OCI-LY1 (cell line): ENCODE results near the gene USP34.
"Not testable (repeated sequence)": the region's sequence is repeated elsewhere in the genome, so short reads cannot be mapped to it uniquely, and the experiment has no call there.

ENCODE experiments used
- H2AFZ ChIP-seq: fragments of 200-600 bp; sonication (generic), shearing (Covaris generic); 2 replicates; pipeline ENCODE4 v1.6.0; 2014; ENCODE audit warnings: antibody characterized with exemption, mild to moderate bottlenecking, low read length
- H3F3A ChIP-seq: fragments of 200-600 bp; sonication (generic), shearing (Covaris generic); 2 replicates; pipeline ENCODE4 v1.6.0; 2014; ENCODE audit warnings: mild to moderate bottlenecking, antibody characterized with exemption, low read length, moderate library complexity; ENCODE audit not compliant: insufficient read depth
- H3K27ac ChIP-seq: fragments of 200-600 bp; sonication (generic); 2 replicates; pipeline ENCODE4 v1.5.1; 2014; ENCODE audit warnings: low read length, mixed run types, mild to moderate bottlenecking, low read depth; ENCODE audit not compliant: poor library complexity, severe bottlenecking
- H3K27me3 ChIP-seq: fragments of 200-600 bp; sonication (generic); 2 replicates; pipeline ENCODE4 v1.6.0; 2014; ENCODE audit warnings: antibody characterized with exemption, mild to moderate bottlenecking, low read length, moderate library complexity; ENCODE audit not compliant: insufficient read depth
- H3K36me3 ChIP-seq: fragments of 200-600 bp; sonication (generic); 2 replicates; pipeline ENCODE4 v1.6.1; 2014; ENCODE audit warnings: mild to moderate bottlenecking, antibody characterized with exemption, low read length, moderate library complexity, mixed read lengths; ENCODE audit not compliant: insufficient read depth
- H3K4me1 ChIP-seq: fragments of 200-600 bp; sonication (generic); 2 replicates; pipeline ENCODE4 v1.5.1; 2014; ENCODE audit warnings: mild to moderate bottlenecking, low read length, moderate library complexity; ENCODE audit not compliant: insufficient read depth, severe bottlenecking
- H3K4me2 ChIP-seq: fragments of 200-600 bp; sonication (generic), shearing (Covaris generic); 2 replicates; pipeline ENCODE4 v1.6.1; 2014; ENCODE audit warnings: low read length
- H3K4me3 ChIP-seq: fragments of 200-600 bp; sonication (generic); 2 replicates; pipeline ENCODE4 v1.5.1; 2014; ENCODE audit warnings: low read length, low read depth, mild to moderate bottlenecking, mixed read lengths; ENCODE audit not compliant: poor library complexity, severe bottlenecking
- H3K79me2 ChIP-seq: fragments of 200-600 bp; shearing (Covaris generic); 2 replicates; pipeline ENCODE4 v1.6.1; 2016; ENCODE audit warnings: mixed run types, low read length, mixed read lengths; ENCODE audit not compliant: insufficient read depth
- H3K9ac ChIP-seq: fragments of 200-600 bp; sonication (generic), shearing (Covaris generic); 2 replicates; pipeline ENCODE4 v1.6.1; 2014; ENCODE audit warnings: mild to moderate bottlenecking, low read length, mixed read lengths
- H3K9me2 ChIP-seq: fragments of 200-600 bp; sonication (generic), shearing (Covaris generic); 2 replicates; pipeline ENCODE4 v1.6.1; 2014; ENCODE audit warnings: low read depth, mild to moderate bottlenecking, low read length, mixed read lengths
- H3K9me3 ChIP-seq: fragments of 200-600 bp; shearing (Covaris generic); 2 replicates; pipeline ENCODE4 v1.6.1; 2014; ENCODE audit warnings: low read length, mixed read lengths
- H4K20me1 ChIP-seq: fragments of 200-600 bp; sonication (generic), shearing (Covaris generic); 2 replicates; pipeline ENCODE4 v1.6.0; 2016; ENCODE audit warnings: mild to moderate bottlenecking, low read length; ENCODE audit not compliant: insufficient read depth
- EZH2 ChIP-seq: fragments of 200-600 bp; sonication (generic), shearing (Covaris generic); IDR thresholded peaks from 2 replicates; pipeline ENCODE4 v1.8.0; 2017; ENCODE audit warnings: borderline replicate concordance, mixed run types, mild to moderate bottlenecking, antibody characterized with exemption, low read length, moderate library complexity, mixed read lengths
- TF ChIP-seq, protein P1 (sequence below): fragments of 200-600 bp; sonication (generic), shearing (Covaris generic); IDR thresholded peaks from 2 replicates; pipeline ENCODE4 v1.5.1; 2017; ENCODE audit warnings: mild to moderate bottlenecking, antibody characterized with exemption, low read length, moderate library complexity, mixed read lengths

Gene USP34

DNA sequence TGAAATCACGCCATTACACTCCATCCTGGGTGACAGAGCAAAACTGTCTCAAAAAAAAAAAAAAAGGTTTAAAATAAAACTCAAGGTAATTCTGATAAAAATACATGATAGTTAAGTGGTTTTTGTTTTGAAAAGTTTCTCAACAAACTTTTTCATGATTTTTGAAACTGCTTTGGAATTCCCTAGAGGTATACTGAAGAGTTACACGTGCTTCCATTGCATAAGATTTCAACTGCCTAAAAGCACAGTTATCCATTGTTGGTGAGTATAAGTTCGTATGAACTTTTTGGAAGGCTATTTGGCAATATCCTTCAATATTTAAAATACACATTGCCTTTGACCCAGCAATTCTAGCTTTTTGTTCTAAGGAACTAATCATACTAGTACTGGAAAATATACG, 74.9 kb downstream of the USP34 start:
- no peaks in the 10 kb centered on the region for H3K9me3 ChIP-seq
- H3K4me1 ChIP-seq = no peaks in the 10 kb centered on the region
- H3K4me3 ChIP-seq = no peak overlapping the region
- H3K9me2 ChIP-seq = no peaks in the 10 kb centered on the region
- no peaks in the 10 kb centered on the region for H3K27me3 ChIP-seq
- no peaks in the 10 kb centered on the region for H4K20me1 ChIP-seq
- no peaks in the 10 kb centered on the region for H3K79me2 ChIP-seq
- H3F3A ChIP-seq = no peaks in the 10 kb centered on the region
- no peak overlapping the region for H3K27ac ChIP-seq
- no peak overlapping the region for H3K4me2 ChIP-seq
- peaks cover 43% of the 10 kb centered on the region for H3K36me3 ChIP-seq
- H2AFZ ChIP-seq = no peak overlapping the region
- H3K9ac ChIP-seq = no peak overlapping the region
- no peak for TF ChIP-seq EZH2
- TF ChIP-seq, protein P1, sequence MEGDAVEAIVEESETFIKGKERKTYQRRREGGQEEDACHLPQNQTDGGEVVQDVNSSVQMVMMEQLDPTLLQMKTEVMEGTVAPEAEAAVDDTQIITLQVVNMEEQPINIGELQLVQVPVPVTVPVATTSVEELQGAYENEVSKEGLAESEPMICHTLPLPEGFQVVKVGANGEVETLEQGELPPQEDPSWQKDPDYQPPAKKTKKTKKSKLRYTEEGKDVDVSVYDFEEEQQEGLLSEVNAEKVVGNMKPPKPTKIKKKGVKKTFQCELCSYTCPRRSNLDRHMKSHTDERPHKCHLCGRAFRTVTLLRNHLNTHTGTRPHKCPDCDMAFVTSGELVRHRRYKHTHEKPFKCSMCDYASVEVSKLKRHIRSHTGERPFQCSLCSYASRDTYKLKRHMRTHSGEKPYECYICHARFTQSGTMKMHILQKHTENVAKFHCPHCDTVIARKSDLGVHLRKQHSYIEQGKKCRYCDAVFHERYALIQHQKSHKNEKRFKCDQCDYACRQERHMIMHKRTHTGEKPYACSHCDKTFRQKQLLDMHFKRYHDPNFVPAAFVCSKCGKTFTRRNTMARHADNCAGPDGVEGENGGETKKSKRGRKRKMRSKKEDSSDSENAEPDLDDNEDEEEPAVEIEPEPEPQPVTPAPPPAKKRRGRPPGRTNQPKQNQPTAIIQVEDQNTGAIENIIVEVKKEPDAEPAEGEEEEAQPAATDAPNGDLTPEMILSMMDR = no peak

GRCh38 chr2:61387588-61387987, 83.3 kb downstream of the USP34 start:
- not testable (repeated sequence) for H3K4me2 ChIP-seq, H3K4me3 ChIP-seq, H2AFZ ChIP-seq, H3K27me3 ChIP-seq, H3K9me3 ChIP-seq, H4K20me1 ChIP-seq, H3K9ac ChIP-seq, H3K4me1 ChIP-seq, H3K9me2 ChIP-seq, H3F3A ChIP-seq, H3K27ac ChIP-seq, H3K79me2 ChIP-seq
- peaks cover 77% of the 10 kb centered on the region for H3K36me3 ChIP-seq

DNA sequence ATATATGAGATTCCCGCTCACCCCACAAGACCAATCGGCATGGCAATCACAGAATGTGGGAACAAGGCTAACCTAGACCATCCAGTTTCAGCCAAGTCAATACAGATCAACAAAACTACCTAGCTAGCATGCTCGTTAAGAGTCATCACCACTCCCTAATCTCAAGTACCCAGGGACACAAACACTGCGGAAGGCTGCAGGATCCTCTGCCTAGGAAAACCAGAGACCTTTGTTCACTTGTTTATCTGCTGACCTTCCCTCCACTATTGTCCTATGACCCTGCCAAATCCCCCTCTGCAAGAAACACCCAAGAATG, 90.0 kb downstream of the USP34 start:
- not testable (repeated sequence) for H3F3A ChIP-seq, H3K9ac ChIP-seq, H3K27ac ChIP-seq, H2AFZ ChIP-seq, H3K9me3 ChIP-seq, H3K27me3 ChIP-seq, H3K4me3 ChIP-seq, H3K4me1 ChIP-seq, H3K4me2 ChIP-seq, H3K79me2 ChIP-seq, H3K9me2 ChIP-seq, H4K20me1 ChIP-seq
- peaks cover 83% of the 10 kb centered on the region for H3K36me3 ChIP-seq

- Histone ChIP-seq H3K9me3 (no peaks in the 10 kb centered on the region), H3K4me3 (no peak overlapping the region), H3K27ac (no peak overlapping the region), H3K27me3 (no peaks in the 10 kb centered on the region), H4K20me1 (no peaks in the 10 kb centered on the region), H2AFZ (no peak overlapping the region), H3K9ac (no peak overlapping the region), H3K79me2 (no peaks in the 10 kb centered on the region), H3K4me1 (no peaks in the 10 kb centered on the region), H3F3A (no peaks in the 10 kb centered on the region), H3K9me2 (no peaks in the 10 kb centered on the region), H3K36me3 (peaks cover 81% of the 10 kb centered on the region), H3K4me2 (no peak overlapping the region)
- TF ChIP-seq, protein P1 = no peak
- no peak for TF ChIP-seq EZH2
Observed at GRCh38 chr2:61380056-61380881, 90.6 kb downstream of the USP34 start.
